Measurements from ENCODE around the gene LRRC31. TPM values are rescaled to one million over a fixed set of nuclear protein-coding genes. Genes with fewer than 3 reads are reported as not detected.

Gene LRRC31
- total and polyA plus RNA-seq, 9 donors, result 0.21 TPM; not detected in 8

GRCh38 chr3:169792359-169792758 is 77.4 kb downstream of the LRRC31 start:
- Histone ChIP-seq H3K4me1 (ENCODE audit: control insufficient read depth, insufficient read depth, low read length) (no peaks in the 10 kb centered on the region), H3K27me3 (ENCODE audit: control insufficient read depth, insufficient read depth, low read length) (no peaks in the 10 kb centered on the region), H3K4me3 (ENCODE audit: low read length) (no peak overlapping the region), H3K36me3 (ENCODE audit: control insufficient read depth, insufficient read depth, low read length) (peaks cover 12% of the 10 kb centered on the region), H3K27ac (ENCODE audit: low read length) (no peak overlapping the region), H3K9me3 (replicated peaks; ENCODE audit: control insufficient read depth, low read depth, low read length) (no peaks in the 10 kb centered on the region)
- WGBS (ENCODE audit: insufficient coverage), result 83% methylated on average over 1 of the region's 1 CpG
- no peak for DNase-seq

- no peak for DNase-seq
- Histone ChIP-seq H3K27me3 (ENCODE audit: control insufficient read depth, insufficient read depth, low read length) (no peaks in the 10 kb centered on the region), H3K4me1 (ENCODE audit: control insufficient read depth, insufficient read depth, low read length) (no peaks in the 10 kb centered on the region), H3K4me3 (ENCODE audit: low read length) (no peak overlapping the region), H3K9me3 (replicated peaks; ENCODE audit: control insufficient read depth, low read depth, low read length) (no peaks in the 10 kb centered on the region), H3K27ac (ENCODE audit: low read length) (no peak overlapping the region), H3K36me3 (ENCODE audit: control insufficient read depth, insufficient read depth, low read length) (peaks cover 16% of the 10 kb centered on the region)
- WGBS (ENCODE audit: insufficient coverage), result 86% methylated on average over 2 of the region's 4 CpGs
Measured at GRCh38 chr3:169790687-169791429, 78.9 kb downstream of the LRRC31 start.

GRCh38 chr3:169790219-169790618 is 79.5 kb downstream of the LRRC31 start:
- no peak overlapping the region for H3K4me3 ChIP-seq (ENCODE audit: low read length)
- no peak for DNase-seq
- H3K9me3 ChIP-seq (replicated peaks; ENCODE audit: control insufficient read depth, low read depth, low read length), result no peaks in the 10 kb centered on the region
- H3K36me3 ChIP-seq (ENCODE audit: control insufficient read depth, insufficient read depth, low read length), result peaks cover 21% of the 10 kb centered on the region
- H3K27me3 ChIP-seq (ENCODE audit: control insufficient read depth, insufficient read depth, low read length), result no peaks in the 10 kb centered on the region
- H3K27ac ChIP-seq (ENCODE audit: low read length), result no peak overlapping the region
- H3K4me1 ChIP-seq (ENCODE audit: control insufficient read depth, insufficient read depth, low read length), result no peaks in the 10 kb centered on the region

Other genes starting within 250 kb of the LRRC31 start
- 17.6 TPM for gene MECOM, start 206.2 kb downstream of the LRRC31 start, total RNA-seq
- 10 to 100 TPM; 11.3 to 15.5 (median 12.6) TPM for gene MECOM, start 206.2 kb downstream of the LRRC31 start, polyA plus RNA-seq (ENCODE audit: insufficient read depth in 1 of 8, insufficient read length in 8 of 8, low replicate concordance in 1 of 8)
- 23.7 TPM for gene TERC, start 104.9 kb downstream of the LRRC31 start, total RNA-seq
- under 1 TPM in 3 of 8 donors, not detected in 5; 0.33 to 0.37 (median 0.36) TPM for gene TERC, start 104.9 kb downstream of the LRRC31 start, polyA plus RNA-seq (ENCODE audit: insufficient read depth in 1 of 8, insufficient read length in 8 of 8, low replicate concordance in 1 of 8)
- gene ACTRT3, start 100.4 kb downstream of the LRRC31 start, total RNA-seq, result 3.4 TPM
- gene ACTRT3, start 100.4 kb downstream of the LRRC31 start, polyA plus RNA-seq (ENCODE audit: insufficient read depth in 1 of 8, insufficient read length in 8 of 8, low replicate concordance in 1 of 8), result 1 to 10 TPM; 2.0 to 4.1 (median 3.2) TPM
- 21.6 TPM for gene MYNN, start 96.5 kb downstream of the LRRC31 start, total RNA-seq
- 10 to 100 TPM; 17.2 to 23.4 (median 19.5) TPM for gene MYNN, start 96.5 kb downstream of the LRRC31 start, polyA plus RNA-seq (ENCODE audit: insufficient read depth in 1 of 8, insufficient read length in 8 of 8, low replicate concordance in 1 of 8)
- 0.09 TPM for gene LRRIQ4, start 57.1 kb downstream of the LRRC31 start, total RNA-seq
- under 1 TPM in 6 of 8 donors, not detected in 2; 0.07 to 0.13 (median 0.12) TPM for gene LRRIQ4, start 57.1 kb downstream of the LRRC31 start, polyA plus RNA-seq (ENCODE audit: insufficient read depth in 1 of 8, insufficient read length in 8 of 8, low replicate concordance in 1 of 8)
- gene LRRC34, start 57.0 kb downstream of the LRRC31 start, total RNA-seq, result 4.3 TPM
- 1 to 10 TPM; 2.8 to 5.9 (median 3.7) TPM for gene LRRC34, start 57.0 kb downstream of the LRRC31 start, polyA plus RNA-seq (ENCODE audit: insufficient read depth in 1 of 8, insufficient read length in 8 of 8, low replicate concordance in 1 of 8)
- not detected for gene SAMD7, start 41.6 kb upstream of the LRRC31 start, total RNA-seq
- under 1 TPM in 1 of 8 donors, not detected in 7; 0.14 TPM for gene SAMD7, start 41.6 kb upstream of the LRRC31 start, polyA plus RNA-seq (ENCODE audit: insufficient read depth in 1 of 8, insufficient read length in 8 of 8, low replicate concordance in 1 of 8)
- 53.7 TPM for gene SEC62, start 96.9 kb upstream of the LRRC31 start, total RNA-seq
- 10 to 100 TPM; 56.8 to 96.2 (median 72.3) TPM for gene SEC62, start 96.9 kb upstream of the LRRC31 start, polyA plus RNA-seq (ENCODE audit: insufficient read depth in 1 of 8, insufficient read length in 8 of 8, low replicate concordance in 1 of 8)
- 1.2 TPM for gene GPR160, start 168.1 kb upstream of the LRRC31 start, total RNA-seq
- gene GPR160, start 168.1 kb upstream of the LRRC31 start, polyA plus RNA-seq (ENCODE audit: insufficient read depth in 1 of 8, insufficient read length in 8 of 8, low replicate concordance in 1 of 8), result 10 to 100 TPM in 1 of 8 donors, 1 to 10 TPM in 7; 1.7 to 14.0 (median 2.9) TPM

Data from muscle of leg (tissue), 11 donors.